Medulla oblongata (tissue), 1 donor: Measurements from ENCODE around the gene PEA15.
A peak's percentile ranks its signal among the peaks of the same experiment; 100 is the strongest.

ENCODE experiments used
- DNase-seq: peaks from one replicate; pipeline ENCODE4 v3.0.0-alpha.2; 2015; ENCODE audit errors: extremely low spot score

Gene PEA15

DNA sequence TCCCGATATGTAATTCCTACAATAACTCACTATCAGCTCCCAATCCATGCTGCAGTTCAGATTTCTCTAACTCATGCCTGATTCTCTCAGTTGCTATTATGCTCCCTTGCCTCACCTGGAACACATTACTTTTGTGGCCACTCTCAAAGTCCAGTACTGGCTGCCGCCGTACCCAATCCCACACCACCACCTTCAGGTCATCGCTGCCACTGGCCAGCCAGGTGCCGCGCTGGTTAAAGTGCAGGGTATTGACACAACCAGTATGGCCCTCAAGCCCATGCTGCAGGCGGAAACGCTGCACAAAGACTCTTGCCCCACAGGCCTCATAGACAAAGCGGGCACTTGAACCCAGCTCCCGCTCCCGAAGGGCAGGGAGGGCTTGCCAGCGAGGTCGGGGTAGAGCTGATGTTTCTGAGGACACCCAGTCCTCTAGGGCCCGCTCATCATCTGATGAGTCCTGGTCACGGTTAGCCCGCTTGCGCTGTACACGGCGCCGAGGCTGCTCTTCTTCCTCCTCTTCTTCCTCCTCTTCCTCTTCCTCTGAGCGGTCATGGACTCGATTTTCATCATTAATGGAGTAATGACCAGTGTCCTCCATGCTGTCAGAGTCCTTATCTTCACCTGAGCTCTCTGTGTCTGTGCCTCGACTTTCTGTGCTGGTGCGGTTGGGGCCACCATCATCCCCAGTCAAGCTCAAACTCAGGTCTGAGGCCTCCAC lies 34.6 kb downstream of the PEA15 start:
- DNase-seq: no peak

DNA sequence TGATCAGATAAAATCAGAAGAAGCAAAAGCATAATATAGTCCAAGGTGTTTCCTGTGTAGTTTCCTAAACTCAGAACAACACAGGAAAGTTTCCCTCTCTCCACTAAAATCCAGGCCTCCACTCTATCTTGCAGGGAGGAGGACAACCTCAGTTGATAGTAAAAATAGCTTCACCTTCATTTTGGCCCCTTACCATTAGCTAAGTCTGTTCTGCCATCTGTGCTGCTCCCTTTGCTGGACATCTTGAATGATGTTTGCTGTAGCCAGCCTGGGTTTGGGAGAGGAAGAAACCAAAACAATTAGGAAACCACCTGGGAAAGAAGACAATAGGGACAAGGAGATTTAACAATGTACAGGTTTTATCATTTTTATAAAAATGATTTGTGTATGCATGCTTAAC lies 38.6 kb downstream of the PEA15 start:
- DNase-seq: no peak

DNA sequence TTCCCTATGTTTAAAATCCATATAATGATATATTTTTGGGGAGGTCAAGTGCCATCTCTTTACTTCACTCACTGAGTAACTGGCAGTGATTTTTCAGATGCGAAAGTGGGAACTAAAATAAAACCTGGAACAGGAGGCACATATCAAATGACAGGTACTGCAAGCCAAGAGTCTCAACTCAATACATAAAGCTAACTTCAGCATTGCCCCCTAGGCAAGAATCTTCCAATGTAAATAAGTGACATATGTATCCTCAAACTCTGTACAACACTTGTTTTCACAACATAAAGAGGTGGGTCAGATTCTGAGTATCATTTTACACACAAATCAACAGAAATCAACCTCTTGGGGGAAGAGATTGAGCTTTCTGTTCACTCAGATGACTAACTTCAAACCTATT lies 39.0 kb downstream of the PEA15 start:
- DNase-seq: no peak

DNA sequence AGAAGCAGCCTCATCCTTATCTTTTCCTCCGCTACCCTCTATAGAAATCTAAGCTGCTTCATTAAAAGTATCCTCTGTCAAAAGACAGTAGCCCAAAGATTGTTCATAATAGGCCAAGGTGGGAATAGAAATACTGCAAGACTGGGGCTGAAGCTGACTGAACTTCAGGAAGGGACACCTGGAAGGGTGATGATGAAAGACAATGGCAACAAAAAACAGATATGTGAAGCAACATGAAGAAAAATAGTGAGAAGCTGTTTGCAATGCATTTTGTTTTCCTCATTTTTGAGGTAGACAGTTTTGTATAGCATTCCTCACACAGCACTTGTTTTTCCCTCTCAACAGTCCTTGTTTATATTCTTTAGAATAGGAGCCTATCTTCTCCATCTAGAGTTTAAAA lies 40.2 kb downstream of the PEA15 start:
- no peak for DNase-seq

DNA sequence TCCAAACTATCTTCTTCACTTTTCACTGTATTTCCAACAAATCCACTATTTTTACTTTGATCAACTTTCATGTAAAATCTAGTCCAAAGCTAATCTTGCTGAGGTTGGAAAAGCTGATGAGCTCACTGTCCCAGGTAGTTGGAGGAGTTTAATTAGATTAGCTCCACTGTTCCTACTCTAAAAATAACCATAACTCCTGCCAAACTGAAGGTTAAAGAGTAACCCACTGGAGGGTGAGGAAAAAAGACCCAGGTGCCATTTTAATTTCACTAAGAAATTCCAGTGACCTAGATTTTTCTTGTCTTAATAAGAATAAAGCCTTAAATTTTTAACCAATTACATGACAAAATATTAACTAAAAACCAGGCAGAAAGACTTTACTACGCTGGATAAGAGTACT lies 41.9 kb downstream of the PEA15 start:
- DNase-seq: no peak

DNA sequence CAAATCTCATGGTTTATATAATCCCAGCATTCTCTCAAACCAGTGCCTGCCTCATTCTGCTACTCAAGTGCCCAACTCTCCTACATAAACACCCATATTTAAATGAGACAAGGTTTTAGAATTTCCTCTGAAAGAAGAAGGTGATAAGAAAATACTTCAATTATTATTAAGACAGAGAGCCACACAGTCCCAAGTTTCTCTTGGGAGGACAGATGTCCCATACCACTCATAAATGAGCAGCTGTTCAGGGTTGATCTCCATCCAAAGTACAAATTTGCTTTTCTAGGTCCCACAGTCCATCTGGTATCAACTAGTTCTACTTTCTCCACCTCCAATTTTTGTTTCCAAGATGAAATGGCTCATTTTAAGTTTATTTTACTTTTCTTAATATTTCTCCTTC lies 45.8 kb downstream of the PEA15 start:
- peak; percentile 30 for DNase-seq

DNA sequence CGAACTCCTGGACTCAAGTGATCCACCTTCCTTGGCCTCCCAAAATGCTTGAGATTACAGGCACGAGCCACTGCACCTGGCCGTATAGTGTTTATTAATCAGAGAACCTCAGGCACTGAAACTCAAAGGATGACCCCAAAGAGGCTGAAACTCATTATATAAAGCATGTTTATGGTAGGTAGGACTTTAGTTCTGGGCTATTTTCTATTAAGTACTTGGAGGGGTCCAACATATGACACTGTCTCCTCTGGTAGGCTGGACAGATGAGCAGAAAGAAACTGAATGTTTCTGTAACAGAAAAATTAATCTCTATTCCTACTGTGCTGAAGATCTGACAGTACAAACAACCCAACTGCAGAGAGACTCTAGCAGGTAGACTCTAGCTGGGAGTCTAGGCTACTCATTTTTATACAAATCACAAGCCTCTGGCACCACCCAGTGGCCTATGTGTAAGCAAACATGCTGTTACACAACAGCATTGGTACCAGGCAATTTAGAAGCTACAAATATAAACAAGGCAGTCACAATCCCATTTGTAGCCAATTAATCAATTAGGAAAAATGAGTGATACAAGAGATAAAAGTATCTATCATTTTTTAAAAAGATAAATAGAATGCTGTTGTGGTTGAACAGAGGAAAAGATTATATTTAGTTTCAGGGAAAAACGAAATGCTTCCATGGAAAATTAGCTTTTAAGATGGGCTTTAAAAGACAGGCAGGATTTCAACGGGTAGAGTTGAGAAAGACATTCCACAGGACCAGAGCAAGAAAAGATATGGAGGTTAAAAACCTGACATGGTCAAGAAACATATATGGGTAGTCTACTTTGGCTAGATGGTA lies 46.7 kb downstream of the PEA15 start:
- peak; percentile 95 for DNase-seq

DNA sequence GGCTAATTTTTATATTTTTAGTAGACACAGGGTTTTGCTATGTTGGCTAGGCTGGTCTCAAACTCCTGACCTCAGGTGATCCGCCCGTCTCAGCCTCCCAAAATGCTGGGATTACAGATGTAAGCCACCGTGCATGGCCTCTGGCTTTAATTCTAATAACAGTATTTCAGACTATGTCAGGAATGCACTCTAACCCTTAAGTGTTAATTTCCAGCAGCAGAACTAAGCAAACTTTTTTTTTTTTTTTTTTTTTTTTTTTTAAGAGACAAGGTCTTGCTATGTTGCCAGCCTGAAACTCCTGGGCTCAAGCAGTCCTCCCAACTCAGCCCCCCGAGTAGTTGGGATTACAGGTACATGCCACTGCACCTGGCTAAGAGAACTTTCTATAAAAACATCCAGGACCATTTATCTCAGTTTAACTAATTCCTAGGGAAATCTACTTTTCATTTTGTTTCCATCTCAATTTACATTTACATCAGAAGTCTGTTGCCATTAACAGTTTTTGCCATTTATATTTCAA lies 50.7 kb downstream of the PEA15 start:
- no peak for DNase-seq

DNA sequence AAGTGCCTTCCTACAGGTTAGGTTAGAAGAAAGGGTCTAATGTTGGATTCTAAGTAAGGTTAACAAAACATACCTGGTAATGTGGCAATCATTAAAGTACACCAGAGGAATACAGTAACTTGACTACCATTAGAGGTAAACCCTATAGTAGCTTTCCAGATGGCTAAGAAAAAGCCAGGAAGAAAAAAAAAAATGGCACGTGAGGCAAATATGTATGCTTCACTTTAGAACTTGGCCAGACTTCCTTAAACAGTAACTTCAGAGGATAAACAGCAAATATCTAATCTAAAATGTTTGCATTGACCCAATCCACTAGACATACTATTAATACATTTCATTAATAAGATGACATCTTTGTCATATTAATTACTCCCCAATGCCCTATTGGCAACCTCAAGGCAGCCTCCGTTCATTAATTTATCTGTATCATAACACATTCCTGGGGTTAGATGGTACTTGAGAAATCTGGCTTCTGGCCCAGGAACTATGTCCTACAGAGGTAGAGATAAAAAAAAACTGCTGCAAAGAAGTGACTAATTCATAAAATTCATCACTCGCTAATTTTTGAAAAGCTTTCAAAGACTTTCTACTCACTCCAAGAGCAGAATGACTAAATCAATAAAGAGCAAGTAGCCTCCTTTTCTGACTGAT lies 51.3 kb downstream of the PEA15 start:
- DNase-seq: no peak

DNA sequence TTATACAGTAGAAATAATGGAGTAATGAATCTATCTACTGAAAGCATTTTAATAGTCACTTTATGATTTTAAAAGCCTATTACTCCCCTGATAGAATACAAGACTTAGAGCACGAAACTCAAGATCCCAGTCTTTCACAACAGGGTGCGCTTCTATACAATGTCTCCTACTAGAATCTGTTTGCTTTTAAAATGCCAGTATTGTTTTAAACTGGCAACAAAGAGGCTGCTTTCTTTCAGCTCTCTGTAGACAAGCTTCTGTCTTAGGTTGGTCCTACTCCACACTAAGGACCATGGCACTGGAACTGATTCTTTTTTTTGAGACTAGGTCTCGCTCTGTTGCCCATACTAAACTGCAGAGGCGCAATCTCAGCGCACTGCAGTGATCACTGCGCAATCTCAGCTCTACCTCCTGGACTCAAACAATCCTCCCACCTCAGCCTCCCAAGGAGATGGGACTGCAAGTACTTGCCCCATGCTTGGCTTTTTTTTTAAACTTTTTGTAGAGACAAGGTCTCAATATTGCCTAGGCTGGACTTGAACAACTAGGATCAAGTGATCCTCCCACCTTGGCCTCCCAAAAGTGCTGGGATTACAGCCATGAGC lies 52.3 kb downstream of the PEA15 start:
- DNase-seq: peak; percentile 70

DNA sequence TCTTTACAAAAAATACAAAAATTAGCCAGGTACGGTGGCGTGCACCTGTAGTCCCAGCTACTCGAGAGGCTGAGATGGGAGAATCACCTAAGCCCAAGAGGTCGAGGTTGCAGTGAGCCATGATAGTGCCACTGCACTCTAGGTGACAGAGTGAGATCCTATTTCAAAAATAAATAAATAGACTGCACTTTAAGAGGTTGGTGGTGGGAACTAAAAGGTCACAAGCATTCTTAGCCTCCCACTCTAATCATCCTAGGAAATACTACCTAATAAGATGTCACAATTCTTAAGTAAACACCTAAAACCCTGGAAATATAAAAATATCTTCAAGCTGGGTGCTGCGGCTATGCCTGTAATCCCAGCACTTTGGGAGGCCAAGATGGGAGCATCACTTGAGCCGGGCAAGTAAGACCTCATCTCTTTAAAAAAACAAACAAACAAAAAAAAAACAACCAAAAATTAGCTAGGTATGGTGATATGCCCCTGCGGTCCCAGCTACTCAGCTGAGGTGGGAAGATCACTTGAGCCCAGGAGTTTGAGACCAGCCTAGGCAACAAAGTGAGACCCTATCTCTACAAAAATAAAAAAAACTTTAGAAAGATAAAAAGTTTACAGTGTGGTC lies 53.1 kb downstream of the PEA15 start:
- no peak for DNase-seq

DNA sequence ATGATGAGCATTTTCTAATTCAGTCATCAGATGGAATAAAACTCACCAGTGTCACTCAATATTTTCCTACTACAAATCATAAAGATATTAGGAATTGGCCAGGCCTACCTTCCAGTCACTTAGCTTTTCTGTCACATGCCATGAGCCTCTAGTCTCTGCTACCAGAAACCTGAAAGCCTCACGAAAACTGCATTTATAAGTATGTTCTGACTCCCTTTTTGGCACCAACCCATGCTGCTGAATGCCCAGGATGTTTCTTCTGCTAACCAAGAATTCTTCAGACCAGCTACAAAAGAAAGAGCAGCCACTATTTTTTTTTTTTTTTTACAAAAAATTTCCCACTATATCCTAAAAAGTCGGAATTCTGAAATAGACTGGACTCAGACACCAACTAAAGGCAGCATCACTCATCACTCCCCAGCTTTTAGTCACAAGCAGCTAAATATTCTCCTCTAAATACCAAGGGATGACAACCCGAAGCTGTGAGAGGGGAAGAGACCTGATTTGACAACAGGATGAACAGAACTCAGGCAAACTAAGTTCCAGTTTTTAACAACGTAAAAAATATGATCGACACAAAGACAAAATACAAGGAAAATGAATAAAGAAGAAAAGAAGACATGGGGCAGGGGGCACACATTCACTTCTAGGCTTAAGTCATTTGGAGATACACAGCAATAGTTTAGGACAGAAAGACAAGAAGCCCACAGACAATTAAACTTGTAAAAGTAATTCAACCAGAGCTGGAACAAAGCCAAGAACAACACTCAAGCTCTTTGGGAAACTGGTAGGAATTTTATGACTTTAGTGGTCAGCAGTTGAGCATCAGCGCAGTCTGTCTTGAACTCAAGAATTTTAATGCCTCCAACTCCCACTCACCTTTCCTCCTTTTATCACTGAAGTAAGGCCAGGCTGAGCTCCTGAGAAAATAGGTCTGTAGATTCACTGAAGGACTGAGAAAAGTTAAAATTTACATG lies 55.5 kb downstream of the PEA15 start:
- peak; percentile 58 for DNase-seq

DNA sequence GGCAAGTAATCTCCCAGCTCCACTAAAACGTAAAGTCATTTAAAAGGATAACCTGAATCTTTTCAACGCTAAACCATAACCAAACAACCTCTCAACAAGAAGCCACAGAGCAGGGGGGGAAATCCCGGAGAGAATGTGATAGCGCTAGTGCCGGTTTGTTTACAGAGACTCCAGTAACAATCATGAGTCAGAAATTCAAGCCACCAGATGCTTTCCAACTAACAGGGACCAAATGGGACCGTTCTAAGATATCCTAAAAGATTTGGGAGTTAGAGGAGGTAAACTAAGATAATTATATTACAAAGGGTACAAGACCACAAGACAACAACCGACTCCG lies 56.3 kb downstream of the PEA15 start:
- DNase-seq: peak; percentile 76

DNA sequence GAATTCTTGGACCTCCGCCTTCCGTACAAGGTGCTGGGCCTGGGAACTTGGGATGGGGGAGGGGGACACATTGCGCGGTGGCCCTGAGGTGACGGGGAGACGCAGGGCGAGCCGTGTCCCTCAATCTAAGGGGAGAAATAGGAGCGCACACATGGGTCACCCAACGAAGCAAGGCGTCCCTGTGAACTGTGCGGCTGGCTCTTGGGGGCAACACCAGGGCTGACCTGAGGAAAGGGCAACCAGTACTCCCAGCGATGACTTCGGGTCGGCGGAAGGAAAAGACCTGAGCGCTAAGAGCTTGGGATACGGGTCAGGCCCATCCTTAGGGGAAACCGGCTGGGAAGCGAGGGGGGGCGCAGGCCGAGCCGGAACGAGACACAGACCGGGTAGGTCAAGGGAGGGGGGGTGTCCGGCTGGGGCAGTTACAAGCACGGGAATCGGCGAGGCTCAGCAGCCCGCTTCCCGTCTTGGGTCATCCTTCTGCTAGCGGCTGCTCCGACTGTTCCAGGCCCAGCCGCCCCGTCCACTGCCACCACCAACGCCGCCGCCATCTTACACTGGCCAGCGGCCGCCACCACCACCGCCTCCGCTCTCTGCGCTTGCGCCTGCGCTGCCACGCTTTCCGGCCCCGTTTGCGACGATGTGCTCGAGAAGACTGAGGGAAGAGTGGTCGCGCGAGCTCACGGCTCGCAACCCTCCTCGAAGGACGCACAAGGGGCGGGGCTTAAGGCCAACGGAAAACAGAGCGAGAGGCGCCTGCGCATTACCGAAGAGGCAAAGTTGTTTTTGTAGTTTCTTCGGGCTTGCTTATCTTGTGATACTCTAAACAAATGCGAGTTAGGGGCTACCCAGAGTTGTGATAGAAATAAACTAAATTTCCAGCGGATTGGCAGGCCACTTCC lies 57.0 kb downstream of the PEA15 start, which contains the start of gene DCAF8:
Gene DCAF8 (minus strand): TSS at position 657 of the 902 bp plus-strand sequence. CDS start 18,541 bp downstream, outside the sequence.
- DNase-seq: peak; percentile 99

DNA sequence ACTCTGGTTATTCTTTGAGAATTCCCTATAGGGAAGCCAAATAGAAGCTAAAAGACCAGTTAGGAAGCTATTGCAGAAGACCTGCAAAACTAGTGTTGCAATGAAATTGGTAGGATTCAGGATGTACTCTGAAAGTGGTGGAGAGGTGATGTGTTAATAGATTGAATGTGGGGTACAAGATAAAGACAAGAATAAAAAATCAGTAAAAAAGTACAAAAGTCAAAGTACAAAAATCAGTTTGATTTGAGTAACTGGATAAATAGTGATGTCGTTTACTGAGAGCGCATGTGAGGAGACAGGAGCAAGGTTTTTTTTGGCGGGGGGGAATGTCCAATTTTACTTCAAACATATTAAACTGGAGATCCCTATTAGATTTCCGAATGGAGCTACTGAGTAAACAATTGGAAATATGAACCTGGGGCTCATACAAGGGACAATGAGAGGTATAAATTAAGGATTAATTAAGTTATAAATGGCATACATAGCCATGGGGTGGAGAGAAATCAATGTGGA lies 59.7 kb downstream of the PEA15 start:
- no peak for DNase-seq
